B cell (primary cell): ENCODE measurements around the gene RBM26.

Source experiments
- CTCF ChIP-seq: fragments of 200-600 bp; IDR thresholded peaks from one replicate; pipeline ENCODE4 v1.8.0; 2022; ENCODE audit warnings: antibody characterized with exemption, mild to moderate bottlenecking
- EZH2 ChIP-seq: IDR thresholded peaks from 2 replicates; pipeline ENCODE4 v1.6.1; 2012; ENCODE audit warnings: borderline replicate concordance, low read depth, mild to moderate bottlenecking, moderate library complexity, low read length; ENCODE audit not compliant: insufficient read depth, poor library complexity, severe bottlenecking

GRCh38 chr13:79439275-79439674, 33.2 kb upstream of the RBM26 start:
- TF ChIP-seq CTCF (no peak), EZH2 (no peak)
